ENCODE measurements around the gene FCRL1.

The FCRL1 gene

DNA sequence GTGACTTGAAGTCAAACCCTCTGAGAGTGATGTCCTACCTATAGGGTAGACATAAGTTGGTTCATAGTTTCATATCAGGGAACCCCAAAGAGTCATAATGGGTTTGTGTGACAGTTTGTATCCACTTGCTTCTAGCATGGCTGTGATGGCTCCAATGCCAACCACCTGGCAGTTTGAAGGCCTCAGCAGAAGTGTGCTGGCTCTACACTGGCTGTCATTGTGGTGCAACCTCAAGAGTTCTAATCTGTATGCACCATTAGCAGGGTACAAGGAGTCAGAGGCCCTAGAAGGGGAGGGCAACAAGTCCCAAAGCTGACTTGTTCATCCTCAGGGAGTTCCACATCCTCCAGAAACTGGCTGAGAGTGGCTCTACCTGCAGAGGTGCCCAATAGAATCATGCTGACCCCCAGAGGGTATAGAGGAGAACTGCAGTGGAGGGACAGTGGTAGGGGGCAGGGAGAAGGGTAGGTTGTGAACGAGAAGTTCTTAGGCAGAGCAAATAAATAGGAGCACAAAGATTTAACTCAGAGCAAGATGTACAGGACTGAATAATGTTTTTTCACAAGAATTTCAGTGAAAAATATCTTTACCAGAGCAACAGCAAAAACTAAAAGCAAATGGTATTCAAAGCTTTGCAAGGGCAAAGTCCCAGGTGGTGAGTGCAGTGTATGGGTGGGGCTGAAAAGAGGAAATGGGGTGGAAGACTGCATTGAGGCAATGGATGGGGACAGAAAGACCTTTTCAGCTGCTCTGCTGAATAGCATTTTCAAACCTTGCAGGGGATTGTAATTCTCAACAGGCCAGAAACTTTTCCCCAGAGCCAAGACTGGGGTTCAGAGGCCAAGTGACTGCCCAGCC is 46.2 kb downstream of the FCRL1 start:
- no peak for DNase-seq (ENCODE audit: low read depth)
- no peak overlapping the region for H3K4me3 ChIP-seq (ENCODE audit: control insufficient read depth, low read depth, low read length)
- TF ChIP-seq, protein P1, sequence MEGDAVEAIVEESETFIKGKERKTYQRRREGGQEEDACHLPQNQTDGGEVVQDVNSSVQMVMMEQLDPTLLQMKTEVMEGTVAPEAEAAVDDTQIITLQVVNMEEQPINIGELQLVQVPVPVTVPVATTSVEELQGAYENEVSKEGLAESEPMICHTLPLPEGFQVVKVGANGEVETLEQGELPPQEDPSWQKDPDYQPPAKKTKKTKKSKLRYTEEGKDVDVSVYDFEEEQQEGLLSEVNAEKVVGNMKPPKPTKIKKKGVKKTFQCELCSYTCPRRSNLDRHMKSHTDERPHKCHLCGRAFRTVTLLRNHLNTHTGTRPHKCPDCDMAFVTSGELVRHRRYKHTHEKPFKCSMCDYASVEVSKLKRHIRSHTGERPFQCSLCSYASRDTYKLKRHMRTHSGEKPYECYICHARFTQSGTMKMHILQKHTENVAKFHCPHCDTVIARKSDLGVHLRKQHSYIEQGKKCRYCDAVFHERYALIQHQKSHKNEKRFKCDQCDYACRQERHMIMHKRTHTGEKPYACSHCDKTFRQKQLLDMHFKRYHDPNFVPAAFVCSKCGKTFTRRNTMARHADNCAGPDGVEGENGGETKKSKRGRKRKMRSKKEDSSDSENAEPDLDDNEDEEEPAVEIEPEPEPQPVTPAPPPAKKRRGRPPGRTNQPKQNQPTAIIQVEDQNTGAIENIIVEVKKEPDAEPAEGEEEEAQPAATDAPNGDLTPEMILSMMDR (conservative IDR thresholded peaks at IDR 0.05; ENCODE audit: control insufficient read depth, insufficient read depth, low read depth, low read length): no peak

DNA sequence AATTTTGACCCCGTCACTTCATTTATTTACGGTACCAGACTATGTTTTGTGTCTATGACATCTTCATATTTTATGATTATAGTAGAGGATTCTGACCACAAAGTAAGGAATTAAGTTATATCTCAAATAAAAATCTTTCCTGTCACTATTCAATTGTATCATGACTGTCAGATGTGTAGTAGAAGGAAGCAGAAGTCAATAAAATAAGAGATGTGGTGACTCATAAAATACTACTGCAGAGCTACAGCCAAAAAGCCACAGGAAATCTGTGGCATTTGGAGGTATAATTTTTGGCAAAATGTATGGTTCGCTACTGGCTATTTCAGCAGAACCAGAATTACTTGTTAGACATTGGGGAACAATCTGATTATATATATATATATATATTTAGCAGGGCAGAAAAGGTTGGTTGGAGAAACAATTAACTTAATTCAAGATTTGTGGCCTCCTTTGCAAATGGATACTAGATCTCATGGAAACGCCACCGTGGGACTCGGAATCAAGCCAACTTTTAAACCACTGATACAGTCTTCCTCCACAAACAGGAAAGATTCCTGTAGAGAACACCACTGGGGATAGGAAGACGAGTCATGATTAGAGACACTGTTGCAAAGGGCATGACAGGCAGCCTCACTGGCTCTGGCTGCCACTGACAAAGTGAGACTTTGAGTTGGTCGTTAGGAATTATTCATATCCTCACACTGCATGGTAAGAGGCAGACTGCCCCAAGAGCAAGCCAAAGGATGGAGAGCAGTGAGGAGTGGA is 48.1 kb downstream of the FCRL1 start:
- TF ChIP-seq, protein P1 (conservative IDR thresholded peaks at IDR 0.05; ENCODE audit: control insufficient read depth, insufficient read depth, low read depth, low read length): no peak
- no peak for DNase-seq (ENCODE audit: low read depth)
- no peak overlapping the region for H3K4me3 ChIP-seq (ENCODE audit: control insufficient read depth, low read depth, low read length)

DNA sequence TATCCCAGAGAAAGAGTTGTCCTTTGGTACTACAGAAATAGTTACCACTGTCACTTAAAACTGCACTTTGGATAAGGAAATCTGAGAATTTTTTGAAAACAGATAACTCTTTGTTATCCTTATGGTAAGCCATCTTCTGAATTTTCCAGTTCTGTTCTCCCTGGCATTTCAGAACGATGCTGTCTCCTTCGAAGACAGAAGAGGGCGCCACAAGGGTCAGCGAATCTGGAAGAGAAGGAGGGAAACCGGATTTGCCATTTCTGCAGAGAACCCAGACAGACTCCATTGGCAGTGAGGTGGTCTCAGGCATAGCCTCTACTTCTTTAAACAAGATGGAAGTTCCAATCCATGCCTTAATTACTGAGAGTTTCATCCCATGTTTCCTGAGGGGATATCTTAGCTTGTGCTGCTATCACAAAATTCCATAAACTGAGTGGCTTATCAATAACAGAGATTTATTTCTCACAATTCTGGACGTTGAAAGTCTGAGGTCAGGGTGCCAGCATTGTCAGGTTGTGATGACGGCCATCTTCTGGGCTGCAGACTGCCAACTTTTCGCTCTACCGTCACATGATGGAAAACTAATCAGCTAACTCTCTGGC is 49.4 kb downstream of the FCRL1 start:
- peak; percentile 2 for DNase-seq (ENCODE audit: low read depth)
- TF ChIP-seq, protein P1 (conservative IDR thresholded peaks at IDR 0.05; ENCODE audit: control insufficient read depth, insufficient read depth, low read depth, low read length): peak; percentile 18
- H3K4me3 ChIP-seq (ENCODE audit: control insufficient read depth, low read depth, low read length): no peak overlapping the region

DNA sequence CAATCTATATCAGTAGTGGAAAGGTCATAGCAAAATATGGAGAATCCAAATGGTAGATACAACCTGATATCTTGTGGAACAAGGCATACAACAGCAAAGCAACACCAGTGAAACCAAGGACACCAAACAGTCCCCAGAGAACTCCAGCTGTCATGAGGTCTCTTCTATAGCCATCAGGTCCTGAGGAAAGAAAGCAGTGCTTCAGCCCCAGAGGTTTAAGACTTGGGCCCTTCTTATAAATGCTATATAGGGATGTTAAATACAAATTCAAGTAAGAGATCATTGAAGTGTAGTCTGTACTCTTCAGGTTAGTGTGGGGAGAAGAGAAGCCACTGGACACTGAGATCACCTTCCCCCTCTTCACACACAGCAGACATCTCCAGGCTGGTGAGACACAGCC is 53.1 kb downstream of the FCRL1 start:
- no peak overlapping the region for H3K4me3 ChIP-seq (ENCODE audit: control insufficient read depth, low read depth, low read length)
- TF ChIP-seq, protein P1 (conservative IDR thresholded peaks at IDR 0.05; ENCODE audit: control insufficient read depth, insufficient read depth, low read depth, low read length): no peak
- DNase-seq (ENCODE audit: low read depth): no peak

DNA sequence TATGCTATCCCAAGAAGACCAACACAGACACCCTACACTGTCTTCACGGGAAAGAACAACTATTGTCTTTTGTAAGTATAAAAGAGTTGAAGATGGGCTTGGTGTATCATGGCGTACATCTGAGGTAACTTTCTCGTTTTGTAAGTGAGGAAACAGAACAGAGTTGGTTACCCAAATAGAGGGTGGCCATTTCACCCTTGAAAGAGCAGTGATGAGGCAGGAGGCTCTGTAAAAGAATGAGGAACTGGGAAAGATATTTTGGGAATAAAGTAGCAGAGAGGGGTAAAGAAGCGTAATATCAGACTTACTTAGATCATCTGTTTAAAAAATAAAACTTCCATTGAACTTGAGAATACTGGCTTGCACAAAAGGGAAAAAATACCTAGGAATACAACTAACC is 61.9 kb downstream of the FCRL1 start:
- no peak for DNase-seq (ENCODE audit: low read depth)
- TF ChIP-seq, protein P1 (conservative IDR thresholded peaks at IDR 0.05; ENCODE audit: control insufficient read depth, insufficient read depth, low read depth, low read length): no peak
- no peak overlapping the region for H3K4me3 ChIP-seq (ENCODE audit: control insufficient read depth, low read depth, low read length)

DNA sequence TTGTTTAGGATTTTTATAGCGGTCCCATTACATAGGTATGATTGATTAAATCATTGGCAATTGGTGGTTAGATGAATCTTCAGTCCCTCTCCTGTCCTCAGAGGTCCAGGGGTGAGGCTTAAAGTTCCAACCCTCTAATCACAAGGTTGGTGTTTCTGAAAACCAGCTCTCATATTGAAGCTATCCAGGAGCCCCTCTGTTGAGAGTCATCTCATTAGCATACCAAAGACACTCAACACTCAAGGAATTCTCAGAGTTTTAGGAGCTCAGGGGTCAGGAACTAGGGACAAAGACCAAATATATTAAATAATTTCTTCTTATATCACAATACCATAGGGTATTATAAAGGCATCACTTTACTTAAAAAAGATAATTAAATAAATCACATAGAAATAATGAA is 66.3 kb downstream of the FCRL1 start:
- no peak overlapping the region for H3K4me3 ChIP-seq (ENCODE audit: control insufficient read depth, low read depth, low read length)
- no peak for DNase-seq (ENCODE audit: low read depth)
- TF ChIP-seq, protein P1 (conservative IDR thresholded peaks at IDR 0.05; ENCODE audit: control insufficient read depth, insufficient read depth, low read depth, low read length): no peak

Measured in fibroblast of mammary gland (primary cell).